Esophagus muscularis mucosa (tissue), 4 donors: ENCODE results near the gene CCAR1. TPM values are rescaled to one million over a fixed set of nuclear protein-coding genes. Genes with fewer than 3 reads are reported as not detected.
"Not testable (repeated sequence)": the region's sequence is repeated elsewhere in the genome, so short reads cannot be mapped to it uniquely, and the experiment has no call there.

Experiments
- DNase-seq: peaks from one replicate; pipeline ENCODE4 v3.0.0-alpha.2; 2017; ENCODE audit errors: extremely low spot score
- H3K27ac ChIP-seq, 4 donors: fragments of 200-600 bp; sonication (generic); replicated peaks in 1 of 4; 1 replicate in 3 of 4; 2 replicates in 1 of 4; pipeline ENCODE4 v1.5.1; 2016 to 2019; ENCODE audit warnings: mild to moderate bottlenecking in 1 of 4
- H3K27me3 ChIP-seq, 4 donors: fragments of 200-600 bp; sonication (generic); one replicate each; pipeline versions ENCODE4 v1.5.1 to v1.6.0; 2016 to 2019
- H3K36me3 ChIP-seq, 4 donors: fragments of 200-600 bp; sonication (generic); one replicate each; pipeline ENCODE4 v1.5.1; 2016 to 2019
- H3K4me1 ChIP-seq, 4 donors: fragments of 200-600 bp; sonication (generic); one replicate each; pipeline ENCODE4 v1.5.1; 2016 to 2019
- H3K4me3 ChIP-seq, 4 donors: fragments of 200-600 bp; sonication (generic); 1 replicate in 2 of 4; 2 replicates in 2 of 4; pipeline ENCODE4 v1.5.1; 2016 to 2019; ENCODE audit warnings: mild to moderate bottlenecking in 4 of 4, moderate library complexity in 1 of 4
- H3K9me3 ChIP-seq, 4 donors: fragments of 200-600 bp; sonication (generic); 1 replicate in 3 of 4; 2 replicates in 1 of 4; pipeline ENCODE4 v1.5.1; 2016 to 2019
- CTCF ChIP-seq, 3 experiments: fragments of 200-600 bp in 2 of 3; fragments of 450-650 bp in 1 of 3; sonication (generic) in 2 of 3; IDR thresholded peaks; one replicate each; pipeline ENCODE4 v1.5.1; 2017 to 2019; ENCODE audit warnings: antibody characterized with exemption in 3 of 3, mild to moderate bottlenecking in 2 of 3, moderate library complexity in 1 of 3
- EP300 ChIP-seq: sonication (generic); formaldehyde crosslinking; IDR thresholded peaks from one replicate; pipeline ENCODE4 v1.6.1; 2017; ENCODE audit warnings: antibody characterized with exemption
- POLR2A ChIP-seq: fragments of 450-650 bp; IDR thresholded peaks from one replicate; pipeline ENCODE4 v1.6.1; 2017; ENCODE audit warnings: antibody characterized with exemption, moderate library complexity, mild to moderate bottlenecking, low read depth
- POLR2AphosphoS5 ChIP-seq, 2 donors: sonication (generic); formaldehyde crosslinking; IDR thresholded peaks; one replicate each; pipeline ENCODE4 v1.6.1; 2017; ENCODE audit warnings: antibody characterized with exemption in 2 of 2
- WGBS: methylation state at CpG from one replicate; pipeline ENCODE4 v1.1.5; 2018; 5-methylcytosine and 5-hydroxymethylcytosine counted together
- intact Hi-C: fragments of 100-400 bp; cut with DNase I; formaldehyde crosslinking; loops from one replicate; pipeline ENCODE4 v1.15.1; 2023
- total RNA-seq, 4 donors: library from RNA; depleted of rRNA; stranded (reverse); fragments of >200 nt; gene quantifications; one replicate each; pipeline versions ENCODE4 v1.1.0 to v1.2.1, GENCODE V29; 2016

The CCAR1 gene
- total RNA-seq, 4 donors from 2014 or later: 28.5 to 44.4 (median 35.5) TPM

- no peaks in the 10 kb centered on the region for H3K9me3 ChIP-seq
- no peak for DNase-seq
- no peak overlapping the region for H3K4me3 ChIP-seq
- H3K27ac ChIP-seq: no peak overlapping the region
- TF ChIP-seq CTCF (IDR thresholded peaks at IDR 0.05) (no peak), POLR2A (no peak), POLR2AphosphoS5 (IDR thresholded peaks at IDR 0.05) (no peak), EP300 (no peak)
- H3K4me1 ChIP-seq: peaks cover 6 to 16% (median 9%) of the 10 kb centered on the region in 4 donors
- peaks cover 25 to 91% (median 73%) of the 10 kb centered on the region in 4 donors for H3K36me3 ChIP-seq
- intact Hi-C loops: no loop called here
- H3K27me3 ChIP-seq: no peaks in the 10 kb centered on the region
- 85% methylated on average over 9 of the region's 9 CpGs for WGBS
Measured at GRCh38 chr10:68727146-68727545, 6.1 kb downstream of the CCAR1 start.

DNA sequence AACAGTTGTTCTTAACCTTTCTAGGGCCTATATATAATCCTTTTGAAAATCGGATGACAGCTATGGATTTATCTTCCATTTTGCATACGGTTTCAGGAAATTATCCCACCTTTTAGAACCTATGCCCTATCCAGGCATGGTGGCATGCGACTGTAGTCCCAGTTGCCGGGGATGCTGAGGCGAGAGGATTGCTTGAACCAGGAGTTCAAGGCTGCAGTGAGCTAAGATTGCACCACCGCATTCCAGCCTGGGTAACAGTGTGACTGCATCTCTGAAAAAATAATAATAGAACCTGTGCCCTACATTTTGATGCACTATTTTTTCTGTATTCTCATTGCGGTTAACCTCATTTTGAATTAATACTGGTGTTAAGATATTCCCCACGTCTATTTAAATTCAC lies 11.6 kb downstream of the CCAR1 start:
- no peak for DNase-seq
- H3K4me3 ChIP-seq: no peak overlapping the region
- no peaks in the 10 kb centered on the region for H3K27me3 ChIP-seq
- intact Hi-C loops: no loop called here
- 90% methylated on average over 8 of the region's 8 CpGs for WGBS
- TF ChIP-seq EP300 (no peak), POLR2AphosphoS5 (IDR thresholded peaks at IDR 0.05) (no peak), CTCF (IDR thresholded peaks at IDR 0.05) (no peak), POLR2A (no peak)
- no peaks in the 10 kb centered on the region for H3K4me1 ChIP-seq
- H3K27ac ChIP-seq: no peak overlapping the region
- H3K36me3 ChIP-seq: peaks cover 45 to 100% (median 84%) of the 10 kb centered on the region in 4 donors
- no peaks in the 10 kb centered on the region for H3K9me3 ChIP-seq

GRCh38 chr10:68734349-68734748 lies 13.3 kb downstream of the CCAR1 start:
- Histone ChIP-seq H3K4me3 (no peak overlapping the region), H3K4me1 (peaks cover 0 to 2% (median 0%) of the 10 kb centered on the region in 4 donors), H3K36me3 (peaks cover 44 to 100% (median 87%) of the 10 kb centered on the region in 4 donors), H3K27me3 (no peaks in the 10 kb centered on the region), H3K27ac (no peak overlapping the region), H3K9me3 (no peaks in the 10 kb centered on the region)
- DNase-seq: no peak
- 94% methylated on average over 7 of the region's 7 CpGs for WGBS
- TF ChIP-seq CTCF (IDR thresholded peaks at IDR 0.05) (no peak), POLR2AphosphoS5 (IDR thresholded peaks at IDR 0.05) (no peak), EP300 (no peak), POLR2A (no peak)
- intact Hi-C loops: no loop called here

- Histone ChIP-seq H3K4me1 (peaks cover 0 to 4% (median 0%) of the 10 kb centered on the region in 4 donors), H3K36me3 (peaks cover 39 to 100% (median 88%) of the 10 kb centered on the region in 4 donors), H3K9me3 (no peaks in the 10 kb centered on the region), H3K27ac (no peak overlapping the region), H3K27me3 (no peaks in the 10 kb centered on the region), H3K4me3 (no peak overlapping the region)
- no peak for DNase-seq
- TF ChIP-seq EP300 (no peak), CTCF (IDR thresholded peaks at IDR 0.05) (no peak), POLR2A (no peak), POLR2AphosphoS5 (IDR thresholded peaks at IDR 0.05) (no peak)
- WGBS: 91% methylated on average over 5 of the region's 6 CpGs
- intact Hi-C loops: no loop called here
Measured at GRCh38 chr10:68735119-68735518, 14.1 kb downstream of the CCAR1 start.

- intact Hi-C loops, H3K4me3 ChIP-seq, DNase-seq, H3K27ac ChIP-seq, H3K9me3 ChIP-seq, H3K4me1 ChIP-seq, H3K27me3 ChIP-seq: not testable (repeated sequence)
- peaks cover 37 to 99% (median 88%) of the 10 kb centered on the region in 4 donors for H3K36me3 ChIP-seq
- 96% methylated on average over 6 of the region's 7 CpGs for WGBS
Measured at GRCh38 chr10:68735739-68736138, 14.7 kb downstream of the CCAR1 start.

DNA sequence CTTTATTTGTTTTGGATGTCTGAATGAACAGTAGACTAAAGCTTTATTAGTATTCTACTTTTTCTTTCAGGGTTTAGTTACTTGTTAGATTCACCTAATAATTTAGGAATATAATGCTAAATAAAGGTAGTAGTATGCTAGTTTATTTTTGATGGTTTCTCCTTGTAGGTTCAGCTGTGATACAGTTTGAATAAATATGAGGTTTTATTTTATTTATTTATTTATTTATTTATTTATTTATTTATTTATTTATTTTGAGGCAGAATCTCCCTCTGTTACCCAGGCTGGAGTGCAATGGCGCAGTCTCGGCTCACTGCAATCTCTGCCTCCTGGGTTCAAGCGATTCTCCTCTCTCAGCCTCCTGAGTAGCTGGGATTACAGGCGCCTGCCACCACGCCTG lies 19.6 kb downstream of the CCAR1 start:
- H3K4me1 ChIP-seq, H3K4me3 ChIP-seq, H3K9me3 ChIP-seq, DNase-seq, H3K27me3 ChIP-seq, intact Hi-C loops, H3K27ac ChIP-seq: not testable (repeated sequence)
- WGBS: 94% methylated on average over 5 of the region's 5 CpGs
- H3K36me3 ChIP-seq: peaks cover 57 to 99% (median 95%) of the 10 kb centered on the region in 4 donors
